IMR-90 (cell line): ENCODE results near the gene FEZF2. TPM values are rescaled to one million over a fixed set of nuclear protein-coding genes. Genes with fewer than 3 reads are reported as not detected.

Experiments used
- ATAC-seq: fragments of 200-7000 bp; cut with Tn5 transposase; 2 replicates; pipeline ENCODE4 v1.9.1; 2020; ENCODE audit warnings: low read depth, mild to moderate bottlenecking, moderate library complexity
- BruUV-seq: library from RNA; stranded (reverse); fragments of 400-500 nt; replicated peaks from 2 replicates; lab custom pipeline; 2021; lab: Mats Ljungman, UMichigan
- CTCF ChIA-PET: fragments of 300-600 bp; formaldehyde crosslinking; extraction: SDS; loops from one replicate; lab custom pipeline; 2021; ENCODE audit warnings: antibody characterized with exemption; lab: Yijun Ruan, JAX
- POLR2A ChIA-PET: fragments of 300-600 bp; sonication (Branson Sonifier 250); formaldehyde crosslinking; loops from one replicate; lab custom pipeline; 2022; ENCODE audit warnings: antibody characterized with exemption; ENCODE audit not compliant: unreplicated experiment; lab: Charles Lee
- DNase-seq: peaks from one replicate; pipeline ENCODE4 v3.0.0; 2013
- H2AFZ ChIP-seq: replicated peaks from 2 replicates; pipeline ENCODE3; 2013; ENCODE audit warnings: low read length, mild to moderate bottlenecking; ENCODE audit not compliant: poor library complexity
- H2AK5ac ChIP-seq: 2 replicates; pipeline ENCODE4 v1.6.1; 2013; ENCODE audit warnings: low read depth, low read length, inconsistent platforms
- H2AK9ac ChIP-seq: replicated peaks from 2 replicates; pipeline ENCODE3; 2013; ENCODE audit warnings: mild to moderate bottlenecking, low read depth, low read length, moderate library complexity; ENCODE audit not compliant: poor library complexity
- H2BK120ac ChIP-seq: 2 replicates; pipeline ENCODE4 v1.6.1; 2013; ENCODE audit warnings: low read depth, low read length, inconsistent platforms
- H2BK15ac ChIP-seq: 3 replicates; pipeline ENCODE4 v1.6.1; 2013; ENCODE audit warnings: low read depth, low read length, inconsistent platforms
- H2BK20ac ChIP-seq: 2 replicates; pipeline ENCODE4 v1.6.1; 2013; ENCODE audit warnings: low read depth, mild to moderate bottlenecking, inconsistent platforms, low read length, moderate library complexity
- H2BK5ac ChIP-seq: 2 replicates; pipeline ENCODE4 v1.6.1; 2013; ENCODE audit warnings: mild to moderate bottlenecking, low read depth, low read length, inconsistent platforms; ENCODE audit not compliant: poor library complexity, severe bottlenecking
- H3K14ac ChIP-seq: replicated peaks from 2 replicates; pipeline ENCODE4 v1.6.1; 2013; ENCODE audit warnings: low read depth, low read length, inconsistent platforms
- H3K18ac ChIP-seq: 2 replicates; pipeline ENCODE4 v1.6.1; 2013; ENCODE audit warnings: low read depth, low read length, control low read depth
- H3K23ac ChIP-seq: 2 replicates; pipeline ENCODE4 v1.6.1; 2013; ENCODE audit warnings: low read depth, low read length, inconsistent platforms
- H3K27ac ChIP-seq: 2 replicates; pipeline ENCODE4 v1.5.1; 2013; ENCODE audit warnings: mild to moderate bottlenecking, control low read depth, low read length; ENCODE audit not compliant: insufficient read depth
- H3K27me3 ChIP-seq: 2 replicates; pipeline ENCODE4 v1.6.1; 2013; ENCODE audit warnings: low read length; ENCODE audit not compliant: control insufficient read depth, insufficient read depth
- H3K36me3 ChIP-seq: 2 replicates; pipeline ENCODE4 v1.6.1; 2013; ENCODE audit warnings: low read length, mixed read lengths; ENCODE audit not compliant: control insufficient read depth, insufficient read depth
- H3K4ac ChIP-seq: 2 replicates; pipeline ENCODE4 v1.6.1; 2013; ENCODE audit warnings: low read depth, low read length, inconsistent platforms
- H3K4me1 ChIP-seq: 2 replicates; pipeline ENCODE4 v1.6.1; 2013; ENCODE audit warnings: low read length, mixed read lengths; ENCODE audit not compliant: control insufficient read depth, insufficient read depth
- H3K4me2 ChIP-seq: 2 replicates; pipeline ENCODE4 v1.6.1; 2013; ENCODE audit warnings: low read depth, mild to moderate bottlenecking, control low read depth, low read length, moderate library complexity
- H3K4me3 ChIP-seq: 2 replicates; pipeline ENCODE4 v1.5.1; 2013; ENCODE audit warnings: low read depth, mild to moderate bottlenecking, control low read depth, low read length, moderate library complexity; ENCODE audit not compliant: insufficient read depth
- H3K56ac ChIP-seq: 2 replicates; pipeline ENCODE4 v1.6.1; 2013; ENCODE audit warnings: low read length, inconsistent platforms; ENCODE audit not compliant: insufficient read depth; ENCODE audit errors: extremely low read depth
- H3K79me1 ChIP-seq, 2 experiments: 2 replicates each; pipeline ENCODE4 v1.6.1; 2013; ENCODE audit warnings: low read length in 2 of 2, inconsistent platforms in 1 of 2, low read depth in 1 of 2
- H3K9ac ChIP-seq: 2 replicates; pipeline ENCODE4 v1.6.1; 2013; ENCODE audit warnings: low read depth, low read length, control low read depth
- H3K9me1 ChIP-seq: 2 replicates; pipeline ENCODE4 v1.6.1; 2013; ENCODE audit warnings: low read length, inconsistent platforms; ENCODE audit not compliant: insufficient read depth
- H3K9me3 ChIP-seq: 2 replicates; pipeline ENCODE4 v1.6.1; 2013; ENCODE audit warnings: low read length; ENCODE audit not compliant: control insufficient read depth, insufficient read depth
- H4K20me1 ChIP-seq: 2 replicates; pipeline ENCODE4 v1.6.1; 2013; ENCODE audit warnings: low read length, inconsistent platforms; ENCODE audit not compliant: insufficient read depth
- H4K5ac ChIP-seq: 2 replicates; pipeline ENCODE4 v1.6.1; 2013; ENCODE audit warnings: mild to moderate bottlenecking, low read depth, low read length, control low read depth
- H4K8ac ChIP-seq, 2 experiments: 2 replicates each; pipeline ENCODE4 v1.6.1; 2013; ENCODE audit warnings: low read depth in 2 of 2, low read length in 2 of 2, control low read depth in 1 of 2, inconsistent platforms in 1 of 2
- H4K91ac ChIP-seq: 2 replicates; pipeline ENCODE4 v1.6.1; 2013; ENCODE audit warnings: low read depth, low read length, inconsistent platforms; ENCODE audit not compliant: insufficient read depth
- MAZ ChIP-seq: IDR thresholded peaks from 2 replicates; pipeline ENCODE4 v1.6.1; 2012; ENCODE audit warnings: low read depth, mild to moderate bottlenecking, low read length, improper control_type of control experiment, moderate library complexity, borderline replicate concordance
- SMC3 ChIP-seq: fragments of 150-350 bp; IDR thresholded peaks from 2 replicates; pipeline ENCODE4 v1.6.1; 2016; ENCODE audit warnings: low read depth, mild to moderate bottlenecking, antibody characterized with exemption, low read length, moderate library complexity
- WGBS, 2 experiments: methylation state at CpG; one replicate each; pipeline versions ENCODE4 v1.1.5 to v1.1.7; 2013; ENCODE audit warnings: missing lambda C conversion rate in 2 of 2; ENCODE audit not compliant: insufficient read length in 1 of 2; ENCODE audit errors: extremely low coverage in 2 of 2; 5-methylcytosine and 5-hydroxymethylcytosine counted together
- dilution Hi-C: fragments of 300-500 bp; cut with HindIII; formaldehyde crosslinking; loops from one replicate; pipeline ENCODE4 v1.14.3; 2018; ENCODE audit warnings: low sequenced_read_pairs; ENCODE audit not compliant: unreplicated experiment
- in situ Hi-C: fragments of 300-500 bp; cut with MboI; formaldehyde crosslinking; loops from 3 replicates; pipeline ENCODE4 v1.14.3; 2019; ENCODE audit warnings: low sequenced_read_pairs, inconsistent platforms, mixed read lengths
- intact Hi-C: fragments of 100-400 bp; cut with micrococcal nuclease; formaldehyde crosslinking; loops from 2 replicates; pipeline ENCODE4 v1.10.0; 2022
- polyA plus RNA-seq, 3 experiments: library from polyadenylated mRNA; depleted of rRNA; stranded (reverse); fragments of >200 nt; gene quantifications; 2 replicates each; pipeline ENCODE4 v1.2.3, GENCODE V29; 2012; ENCODE audit warnings: low replicate concordance in 1 of 3
- total RNA-seq: library from RNA; depleted of rRNA; stranded (reverse); fragments of >200 nt; gene quantifications from 2 replicates; pipeline ENCODE4 v1.2.3, GENCODE V29; 2012

FEZF2 gene
- total and polyA plus RNA-seq, 2 of the 4 experiments (the other 2 are of a cell fraction), result not detected

GRCh38 chr3:62371720-62372591 lies 1.4 kb downstream of the FEZF2 start (continued):
- no peak for TF ChIP-seq SMC3

DNA sequence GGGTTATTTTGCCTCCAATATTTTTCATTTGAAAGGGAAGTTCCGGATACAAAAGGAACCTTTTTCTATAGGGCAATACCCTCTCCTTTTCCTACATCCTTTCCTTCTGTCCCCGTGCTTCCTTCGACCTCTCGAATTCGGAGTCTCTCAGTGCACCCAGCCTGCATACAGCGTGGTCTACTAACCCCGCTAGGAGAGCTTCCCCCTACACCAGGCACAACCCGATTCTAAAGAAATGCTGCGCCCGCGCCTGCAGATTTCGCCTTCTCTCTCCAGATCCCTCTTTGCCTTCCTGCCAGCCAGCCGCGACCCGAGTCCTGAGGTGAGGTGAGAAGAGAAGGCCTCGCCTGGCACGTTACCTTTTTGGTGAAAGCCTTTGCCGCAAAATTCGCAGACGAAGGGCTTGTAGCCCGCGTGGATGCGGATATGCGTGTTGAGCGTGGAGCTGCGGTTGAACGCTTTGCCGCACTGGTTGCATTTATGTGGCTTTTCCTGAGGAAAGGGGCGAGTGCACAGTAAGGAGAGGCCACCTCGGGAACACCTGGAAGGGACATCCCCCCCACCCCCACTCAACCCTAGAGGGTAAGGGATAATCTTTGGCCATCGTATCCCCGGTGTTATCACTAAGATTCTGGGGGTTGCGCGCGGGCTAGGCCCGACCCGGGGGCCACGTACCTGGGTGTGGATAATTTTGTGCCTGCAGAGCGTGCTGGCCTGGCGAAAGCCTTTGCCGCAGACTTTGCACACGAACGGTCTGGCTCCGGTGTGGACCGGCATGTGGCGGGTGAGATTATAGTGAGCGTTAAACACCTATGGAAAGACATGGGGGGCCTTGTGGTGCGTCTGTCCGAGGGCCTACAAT lies 2.3 kb downstream of the FEZF2 start:
- Histone ChIP-seq H3K4me3 (no peak overlapping the region), H3K79me1 (no peaks in the 10 kb centered on the region), H3K18ac (no peak overlapping the region), H3K56ac (no peak overlapping the region), H2BK15ac (no peak overlapping the region), H3K9me3 (peaks cover 5% of the 10 kb centered on the region; the same call in 1 of the 2 replicates), H3K4ac (no peak overlapping the region), H2AFZ (no peak overlapping the region), H3K27ac (no peak overlapping the region), H4K20me1 (no peaks in the 10 kb centered on the region; the same call in 1 of the 2 replicates), H4K91ac (no peak overlapping the region), H4K5ac (no peak overlapping the region), H2AK9ac (no peak overlapping the region), H3K14ac (no peak overlapping the region), H4K8ac (no peak overlapping the region), H3K9me1 (no peaks in the 10 kb centered on the region), H2AK5ac (no peak overlapping the region), H3K4me2 (no peak overlapping the region), H3K23ac (no peak overlapping the region), H3K27me3 (peaks cover 94% of the 10 kb centered on the region), H2BK5ac (no peak overlapping the region), H3K4me1 (no peaks in the 10 kb centered on the region), H2BK120ac (no peak overlapping the region), H2BK20ac (no peak overlapping the region), H3K9ac (no peak overlapping the region), H3K36me3 (no peaks in the 10 kb centered on the region)
- ATAC-seq, result no peak
- no TSS peak for BruUV-seq
- WGBS, 2 experiments, result 8% methylated on average over 8 of the region's 49 CpGs; no CpG with 5 or more reads in 1 of the 2 experiments
- ChIA-PET CTCF (no interaction called here), POLR2A (no interaction called here)
- no peak for TF ChIP-seq MAZ
- no peak for DNase-seq
- dilution Hi-C loops, result no loop called here
- intact Hi-C loops, result no loop called here
- in situ Hi-C loops, result no loop called here
